AG09309 (cell line): ENCODE results near the gene TYMS.

Experiments
- DNase-seq: peaks from one replicate; pipeline ENCODE4 v3.0.0-alpha.2; 2010; ENCODE audit warnings: low read depth
- H3K4me3 ChIP-seq: 2 replicates; pipeline ENCODE4 v1.5.1; 2011; ENCODE audit warnings: mild to moderate bottlenecking, low read depth, low read length, moderate library complexity; ENCODE audit not compliant: control insufficient read depth
- CTCF ChIP-seq: IDR thresholded peaks from 2 replicates; pipeline ENCODE4 v1.5.1; 2011; ENCODE audit warnings: mild to moderate bottlenecking, low read depth, low read length, inconsistent platforms; ENCODE audit not compliant: insufficient read depth, control insufficient read depth; ENCODE audit errors: missing control alignments

TYMS gene

DNA sequence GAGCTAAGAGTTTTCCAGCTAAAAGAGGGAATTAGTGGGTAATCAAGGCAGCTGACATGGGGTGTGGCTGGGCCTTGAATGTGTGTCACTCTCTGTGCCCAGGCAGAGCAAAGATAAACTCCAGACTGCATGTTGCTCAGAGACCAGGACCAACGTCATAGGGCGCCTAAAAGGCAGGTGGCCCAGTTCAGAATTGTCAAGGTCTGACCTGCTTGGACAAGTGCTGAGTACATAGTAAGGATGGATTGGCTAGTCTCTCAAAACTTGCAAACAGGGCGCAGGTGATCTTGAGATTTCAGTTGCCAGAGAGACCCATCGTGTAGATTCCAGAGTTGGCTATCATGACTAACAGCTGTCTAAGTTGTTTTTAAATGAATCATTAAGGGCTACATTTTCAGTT, 41.7 kb upstream of the TYMS start:
- TF ChIP-seq CTCF: no peak
- DNase-seq: no peak
- no peak overlapping the region for H3K4me3 ChIP-seq

DNA sequence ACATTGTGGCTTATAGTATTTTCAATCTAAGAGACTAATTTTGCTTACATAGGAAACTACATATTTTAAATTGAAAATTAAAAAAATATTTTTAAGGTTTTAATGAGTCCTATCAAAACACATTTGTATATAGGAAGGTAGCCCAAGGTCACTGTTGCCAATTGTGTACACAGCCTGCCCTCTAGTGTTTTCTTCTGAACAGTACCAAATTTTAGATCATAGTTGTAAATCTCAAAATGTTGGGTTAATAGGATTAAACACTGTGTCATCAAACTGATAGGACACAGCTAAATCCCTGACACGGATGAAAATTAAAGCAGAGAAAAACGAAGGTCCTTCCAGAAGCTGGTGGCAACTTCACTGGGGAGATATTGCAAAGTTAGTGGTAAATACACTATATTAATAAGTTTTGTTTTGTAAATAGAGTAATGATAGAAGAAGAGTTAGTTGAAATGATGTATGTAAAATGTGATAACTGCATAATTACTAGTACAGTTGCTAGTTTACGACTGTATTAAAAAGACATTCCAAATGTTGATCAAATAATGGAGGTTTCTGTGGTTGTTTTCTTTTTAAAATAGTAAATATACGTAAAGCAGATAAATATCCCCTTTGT, 41.0 kb upstream of the TYMS start:
- TF ChIP-seq CTCF: peak; percentile 69
- no peak for DNase-seq
- no peak overlapping the region for H3K4me3 ChIP-seq

GRCh38 chr18:617970-618504, 39.4 kb upstream of the TYMS start:
- no peak for TF ChIP-seq CTCF
- no peak overlapping the region for H3K4me3 ChIP-seq
- DNase-seq: no peak

DNA sequence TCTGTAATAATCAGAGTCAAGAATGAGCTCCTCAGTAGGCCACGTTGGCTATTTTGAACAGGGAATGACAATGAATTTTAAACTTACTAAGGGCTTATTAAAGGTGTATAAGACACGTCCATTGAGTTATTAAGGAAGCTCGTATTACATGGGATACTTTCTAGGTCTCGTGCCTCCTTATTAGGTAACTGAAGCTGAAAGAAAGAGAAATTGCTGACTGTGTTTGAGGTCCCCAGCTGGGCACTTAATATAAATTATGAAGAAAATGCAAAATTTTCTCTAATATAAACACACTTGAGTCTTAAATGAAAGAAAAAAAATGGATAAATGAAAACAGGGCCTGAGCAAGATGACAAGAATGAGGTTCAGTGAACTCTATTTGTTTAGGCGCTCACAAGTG, 38.8 kb upstream of the TYMS start:
- H3K4me3 ChIP-seq: no peak overlapping the region
- no peak for DNase-seq
- no peak for TF ChIP-seq CTCF

GRCh38 chr18:621291-622043, 36.0 kb upstream of the TYMS start:
- no peak for TF ChIP-seq CTCF
- no peak for DNase-seq
- no peak overlapping the region for H3K4me3 ChIP-seq

DNA sequence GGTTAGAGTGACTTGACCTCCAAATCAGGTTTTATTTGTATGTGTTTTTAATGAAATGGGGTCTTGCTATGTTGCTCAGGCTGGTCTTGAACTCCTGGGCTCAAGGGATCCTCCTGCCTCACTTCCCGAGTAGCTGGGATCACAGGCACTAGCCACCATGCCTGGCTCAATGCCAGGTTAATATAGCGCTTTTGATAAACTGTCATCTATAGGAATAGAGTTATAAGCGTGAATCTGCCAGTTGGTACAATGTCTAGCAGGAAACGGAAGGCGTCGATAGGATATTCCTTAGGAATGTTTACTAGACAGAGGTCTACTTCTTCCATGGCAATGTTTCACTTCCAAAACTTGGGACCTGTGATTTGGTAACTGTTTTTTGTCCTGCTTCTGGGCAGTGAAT, 35.2 kb upstream of the TYMS start:
- no peak for DNase-seq
- TF ChIP-seq CTCF: no peak
- H3K4me3 ChIP-seq: no peak overlapping the region
